Measurements from ENCODE around the gene CRBN. TPM values are rescaled to one million over a fixed set of nuclear protein-coding genes. Genes with fewer than 3 reads are reported as not detected.

Gene CRBN
- total and polyA plus RNA-seq, 9 of the 15 experiments (the other 6 are each of a cell fraction or from before 2014, with no cell fraction given): 40.8 to 331 (median 57.4) TPM

- no peak for TF ChIP-seq NFATC3 (IDR thresholded peaks at IDR 0.05)
- TF ChIP-seq CREB3L1 (IDR thresholded peaks at IDR 0.05; ENCODE audit: borderline replicate concordance, low read depth): no peak; the same call in 1 of the 2 replicates
- TF ChIP-seq POLR2AphosphoS5 (IDR thresholded peaks at IDR 0.05; ENCODE audit: control insufficient read depth, insufficient read depth, low read depth, low read length): peak; percentile 91
- 0 out of 2 replicates have a peak, but pooled peaks have one; percentile 47 for TF ChIP-seq ZNF592 (IDR thresholded peaks at IDR 0.05)
- TF ChIP-seq ASH1L (IDR thresholded peaks at IDR 0.05; ENCODE audit: borderline replicate concordance, low read depth, partially characterized antibody): no peak
- no peak for TF ChIP-seq ZNF212 (CRISPR knock-in tag; IDR thresholded peaks at IDR 0.05)
- peak; percentile 78 to 79 for TF ChIP-seq RAD21 (CRISPR knock-in tag; conservative IDR thresholded peaks at IDR 0.05 in 1 of 2, IDR thresholded peaks at IDR 0.05 in 1 of 2)
- peak; percentile 86 for TF ChIP-seq ZNF76 (CRISPR knock-in tag; IDR thresholded peaks at IDR 0.05; ENCODE audit: borderline replicate concordance)
- TF ChIP-seq SIRT6 (IDR thresholded peaks at IDR 0.05; ENCODE audit: low read depth, low read length): no peak
- no peak for TF ChIP-seq CREB3 (tag; conservative IDR thresholded peaks at IDR 0.05; ENCODE audit: low read depth)
- TF ChIP-seq AFF1 (IDR thresholded peaks at IDR 0.05; ENCODE audit: low read depth in 1 of 2, partially characterized antibody in 2 of 2): peak in 1 of 2 experiments; percentile 56
- TF ChIP-seq MYBL2 (IDR thresholded peaks at IDR 0.05; ENCODE audit: low read depth): no peak
- TF ChIP-seq MYBL2 (CRISPR knock-in tag; IDR thresholded peaks at IDR 0.05; ENCODE audit: borderline replicate concordance): no peak
- TF ChIP-seq MTA1 (IDR thresholded peaks at IDR 0.05; ENCODE audit: borderline replicate concordance): no peak
- no peak for TF ChIP-seq SMARCC2 (IDR thresholded peaks at IDR 0.05; ENCODE audit: low read depth)
These were observed at the start of gene CRBN (continued) for GRCh38 chr3:3179407-3180094.

Data from K562 (cell line).